Activated CD4-positive, alpha-beta T cell treated with anti-CD3 and anti-CD28 coated beads, Interleukin-2, Interleukin-4, amounts not matched to agents 100 ng/mL and 50 ng/mL, durations not matched to agents 16 hours and 8 hours (primary cell): ENCODE data around the gene APBA2.

Source experiments
- DNase-seq: peaks from one replicate; pipeline ENCODE4 v3.0.0-alpha.2; 2020; ENCODE audit warnings: low spot score

APBA2 gene

GRCh38 chr15:28957606-28958498, 72.1 kb downstream of the APBA2 start:
- no peak for DNase-seq

- DNase-seq, result no peak
Measured at GRCh38 chr15:28959326-28959725, 73.6 kb downstream of the APBA2 start.

- no peak for DNase-seq
Measured at GRCh38 chr15:28960979-28961378, 75.2 kb downstream of the APBA2 start.

DNA sequence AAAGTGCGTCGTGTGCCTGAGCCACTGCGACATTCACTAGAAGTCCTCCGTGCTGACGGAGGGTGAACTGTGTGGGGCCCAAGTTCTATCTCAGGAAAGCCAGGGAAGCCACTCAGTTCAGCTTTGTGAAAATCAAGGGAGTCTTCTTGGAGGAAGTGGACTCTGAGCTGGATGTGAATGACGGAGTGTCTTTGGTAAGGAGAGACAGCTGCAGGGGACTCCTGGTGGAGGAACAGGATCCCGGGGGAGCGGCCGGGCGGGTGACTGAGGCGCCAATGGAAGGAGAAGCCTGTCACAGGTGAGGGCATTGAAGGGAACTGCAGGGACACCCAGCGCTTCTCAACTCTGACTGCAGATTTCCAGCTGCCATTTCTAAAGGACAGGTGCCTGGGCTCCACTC, 75.6 kb downstream of the APBA2 start:
- no peak for DNase-seq

GRCh38 chr15:28962851-28963710, 77.3 kb downstream of the APBA2 start:
- no peak for DNase-seq

DNA sequence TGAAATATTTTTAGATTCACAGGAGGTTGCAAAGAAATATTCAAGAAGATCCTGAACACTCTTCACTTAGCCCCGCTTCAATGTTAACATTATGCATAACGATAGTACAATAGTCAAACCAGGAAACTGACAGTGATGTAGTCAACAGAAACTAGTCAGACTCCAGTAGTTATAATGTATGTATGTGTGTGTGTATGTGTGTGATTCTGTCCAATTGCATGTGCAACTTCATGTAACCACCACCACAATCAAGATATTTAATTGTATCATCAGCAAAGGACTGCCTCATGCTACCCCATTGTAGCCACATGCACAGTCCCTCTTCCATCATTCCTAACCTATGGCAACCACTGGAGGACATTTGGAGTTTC, 77.9 kb downstream of the APBA2 start:
- peak; percentile 41 for DNase-seq

GRCh38 chr15:28964098-28964497, 78.3 kb downstream of the APBA2 start:
- DNase-seq, result no peak

DNA sequence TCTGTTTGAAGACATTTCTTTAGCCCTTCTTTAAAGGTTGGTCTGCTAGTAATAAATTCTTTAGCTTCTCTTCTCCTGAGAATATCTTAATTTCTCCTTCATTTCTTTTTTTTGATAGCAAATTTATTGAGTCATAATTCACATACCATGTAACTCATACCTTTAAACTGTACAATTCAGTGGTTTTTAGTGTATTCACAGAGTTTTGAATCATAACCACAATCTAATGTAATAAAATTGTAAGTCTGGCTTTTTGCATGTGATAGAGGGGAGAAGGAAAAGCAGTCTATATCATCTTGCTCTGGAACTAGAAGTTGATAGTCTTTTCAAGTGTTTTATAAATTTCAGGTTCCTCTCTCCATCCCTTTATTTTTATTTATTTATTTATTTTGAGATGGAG, 81.3 kb downstream of the APBA2 start:
- DNase-seq, result no peak

- DNase-seq, result no peak
Measured at GRCh38 chr15:28967990-28968389, 82.2 kb downstream of the APBA2 start.

DNA sequence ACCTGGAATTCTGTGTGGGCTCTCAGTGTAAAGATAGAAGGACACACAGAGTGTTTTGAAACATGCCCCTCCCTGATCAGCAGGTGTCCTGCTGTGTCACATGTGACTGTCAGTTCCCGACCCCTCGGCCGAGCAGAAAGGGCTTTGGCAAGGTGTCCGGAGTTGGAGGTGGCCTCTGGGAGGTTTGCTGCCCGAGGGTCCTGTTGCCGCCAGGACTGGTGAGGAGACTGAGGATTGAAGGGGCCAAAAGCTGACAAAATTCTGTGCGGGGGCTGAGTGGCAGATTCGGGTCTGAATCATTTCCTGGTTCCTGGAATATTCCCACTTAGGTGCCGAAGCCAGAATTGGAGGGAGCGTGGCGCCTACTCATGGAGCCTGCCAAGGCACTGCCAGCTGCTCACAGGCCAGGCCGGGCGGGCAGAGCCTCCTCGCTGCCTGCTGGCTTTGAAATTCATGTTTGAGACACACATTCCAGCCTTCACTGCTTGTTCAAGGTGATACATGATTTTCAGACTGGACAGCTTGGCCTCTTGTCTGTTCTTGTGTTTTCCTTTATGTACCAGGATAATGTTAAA, 83.8 kb downstream of the APBA2 start:
- DNase-seq, result no peak

DNA sequence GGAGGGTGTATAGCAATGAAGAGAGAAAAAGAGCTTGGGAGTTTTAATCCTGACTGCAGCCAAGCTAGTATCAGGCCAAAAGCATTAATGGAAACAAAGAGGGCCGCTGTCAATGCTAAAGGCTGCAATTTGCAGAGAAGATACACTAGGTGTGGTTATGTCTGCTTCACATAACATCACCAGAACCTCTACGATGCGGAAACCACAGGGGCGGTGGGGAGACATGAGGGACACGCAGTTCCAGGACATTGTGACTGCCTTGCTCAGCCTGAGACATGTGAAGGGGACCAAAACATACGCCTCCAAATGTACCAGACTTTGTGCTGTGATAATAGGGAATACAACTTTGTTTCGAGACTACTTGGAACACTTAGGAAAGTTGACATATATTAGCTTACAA, 88.4 kb downstream of the APBA2 start:
- no peak for DNase-seq

- peak; percentile 76 for DNase-seq
Measured at GRCh38 chr15:28975766-28976179, 90.0 kb downstream of the APBA2 start.

DNA sequence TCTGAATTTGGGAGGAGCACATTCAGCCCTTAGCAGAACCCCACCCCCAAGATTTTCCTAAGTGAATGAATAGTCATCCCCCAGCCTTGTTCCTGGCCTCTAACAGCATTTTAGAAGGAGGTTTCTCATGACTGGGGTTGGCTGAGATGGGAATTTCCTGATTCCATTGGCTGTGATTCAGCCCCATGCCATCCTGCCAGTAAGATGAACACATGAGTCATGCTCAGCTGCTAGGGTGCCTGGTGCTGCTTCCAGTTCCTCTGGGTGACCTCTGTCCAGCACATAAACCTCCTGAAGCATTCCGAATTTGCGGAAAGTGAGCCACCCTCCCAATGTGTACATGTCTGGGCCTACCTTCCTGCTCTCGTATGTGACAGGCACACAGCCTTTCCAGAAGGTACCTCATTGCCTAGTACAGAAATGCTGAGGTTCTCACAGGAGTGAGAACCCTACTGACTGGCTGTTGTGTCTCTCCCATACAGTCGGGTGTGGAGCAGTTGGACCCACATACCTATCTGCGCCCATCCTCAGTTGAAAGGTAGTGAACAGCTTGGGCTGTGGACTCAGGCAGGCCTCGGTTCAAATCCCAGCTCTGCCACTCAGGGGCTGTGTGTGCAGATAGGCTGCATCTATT, 91.7 kb downstream of the APBA2 start:
- DNase-seq, result no peak

DNA sequence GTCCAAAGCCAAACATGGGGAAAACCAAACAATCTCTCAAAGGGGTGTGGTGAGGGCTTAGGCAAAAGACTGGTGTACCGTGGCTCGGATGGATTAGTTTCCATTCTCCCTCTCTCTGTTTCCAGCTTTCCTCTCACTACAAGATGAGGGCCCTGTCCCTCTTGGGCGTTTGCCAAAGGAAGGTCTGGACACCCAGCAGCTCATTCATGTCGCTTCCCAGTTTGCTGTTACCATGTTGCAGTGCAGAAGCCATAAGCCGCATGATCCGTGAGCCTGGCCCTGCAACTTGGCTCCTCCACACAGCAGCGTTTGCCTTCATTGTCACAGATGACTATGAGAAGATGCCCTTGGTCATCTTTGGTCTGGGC, 92.2 kb downstream of the APBA2 start:
- DNase-seq, result no peak

DNA sequence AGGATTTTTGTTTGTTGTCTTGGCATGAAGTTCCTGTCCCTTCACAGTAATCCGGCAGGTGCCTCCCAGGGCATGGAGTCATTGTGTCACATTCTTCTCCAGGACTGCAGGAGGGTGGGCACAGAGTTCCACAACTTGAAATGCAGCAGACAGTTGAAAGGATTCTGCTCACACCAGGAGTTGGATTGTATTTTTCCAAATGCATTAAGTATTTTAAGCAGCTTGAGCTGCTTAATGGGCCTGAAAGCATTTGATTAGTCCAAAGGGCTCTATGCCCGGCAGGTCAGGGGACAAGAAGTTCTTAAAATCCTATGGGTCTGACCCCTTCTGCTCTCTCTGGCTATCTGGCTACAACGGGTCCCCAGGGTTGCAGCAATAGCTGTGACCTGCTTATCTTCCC, 92.9 kb downstream of the APBA2 start:
- no peak for DNase-seq

GRCh38 chr15:28979208-28979841, 93.6 kb downstream of the APBA2 start:
- DNase-seq, result no peak

GRCh38 chr15:28980709-28981350, 95.1 kb downstream of the APBA2 start:
- DNase-seq, result no peak

GRCh38 chr15:28981351-28981720, 95.6 kb downstream of the APBA2 start:
- no peak for DNase-seq

DNA sequence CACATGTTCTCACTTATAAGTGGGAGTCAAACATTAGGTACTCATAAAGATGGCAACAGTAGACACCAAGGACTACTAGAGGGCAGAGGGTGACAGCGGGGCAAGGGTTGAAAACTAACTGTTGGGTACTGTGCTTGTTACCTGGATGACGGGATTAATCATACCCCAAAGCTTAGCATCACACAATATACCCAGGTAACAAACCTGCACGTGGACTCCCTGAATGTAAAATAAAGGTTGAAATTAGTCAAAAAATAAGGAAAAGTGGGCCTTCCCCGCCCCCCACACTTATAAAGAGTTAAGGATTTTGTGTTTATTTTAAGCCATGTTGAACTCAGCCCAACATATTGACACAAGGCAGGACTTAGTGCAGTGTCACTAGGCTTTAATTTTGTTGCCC, 96.1 kb downstream of the APBA2 start:
- DNase-seq, result no peak

GRCh38 chr15:28982886-28983285, 97.1 kb downstream of the APBA2 start:
- no peak for DNase-seq
